Hematopoietic multipotent progenitor cell treated with erythropoietin and hydrocortisone succinate and interleukin-3 and kit ligand, for 17 days (in vitro differentiated cells): ENCODE results near the gene ZDHHC8.
A peak's percentile ranks its signal among the peaks of the same experiment; 100 is the strongest.

Experiments
- DNase-seq: peaks from one replicate; pipeline ENCODE4 v3.0.0-alpha.2; 2015; ENCODE audit warnings: low spot score

The ZDHHC8 gene

GRCh38 chr22:20142711-20143621 is 11.4 kb downstream of the ZDHHC8 start:
- no peak for DNase-seq

GRCh38 chr22:20143883-20144665 is 12.5 kb downstream of the ZDHHC8 start:
- DNase-seq, result no peak

- no peak for DNase-seq
Measured at GRCh38 chr22:20145206-20145831, 13.7 kb downstream of the ZDHHC8 start.

GRCh38 chr22:20145832-20146223 is 14.2 kb downstream of the ZDHHC8 start:
- DNase-seq, result no peak

- DNase-seq, result no peak
Measured at GRCh38 chr22:20146777-20147176, 15.2 kb downstream of the ZDHHC8 start.

GRCh38 chr22:20147237-20147988 is 15.8 kb downstream of the ZDHHC8 start:
- DNase-seq, result no peak

GRCh38 chr22:20148414-20148813 is 16.8 kb downstream of the ZDHHC8 start:
- no peak for DNase-seq

- DNase-seq, result no peak
Measured at GRCh38 chr22:20149257-20150250, 17.9 kb downstream of the ZDHHC8 start.

- no peak for DNase-seq
Measured at GRCh38 chr22:20150381-20151275, 19.0 kb downstream of the ZDHHC8 start, which contains the start of gene CCDC188. Gene CCDC188, minus strand, starts transcription at chr22:20151055. Its CDS starts 69 bp downstream, at chr22:20150986.

GRCh38 chr22:20151276-20151588 is 19.6 kb downstream of the ZDHHC8 start:
- DNase-seq, result no peak

GRCh38 chr22:20152464-20152890 is 20.9 kb downstream of the ZDHHC8 start:
- DNase-seq, result no peak

- DNase-seq, result no peak
Measured at GRCh38 chr22:20153945-20154344, 22.3 kb downstream of the ZDHHC8 start.

GRCh38 chr22:20154602-20155187 is 23.1 kb downstream of the ZDHHC8 start:
- no peak for DNase-seq

- no peak for DNase-seq
Measured at GRCh38 chr22:20155330-20156041, 23.9 kb downstream of the ZDHHC8 start.

GRCh38 chr22:20156042-20156389 is 24.4 kb downstream of the ZDHHC8 start:
- DNase-seq, result no peak

GRCh38 chr22:20156611-20157429 is 25.2 kb downstream of the ZDHHC8 start:
- DNase-seq, result peak; percentile 77

- DNase-seq, result no peak
Measured at GRCh38 chr22:20157430-20158183, 26.0 kb downstream of the ZDHHC8 start.
